Measurements from ENCODE around the gene GDPD4.

DNA sequence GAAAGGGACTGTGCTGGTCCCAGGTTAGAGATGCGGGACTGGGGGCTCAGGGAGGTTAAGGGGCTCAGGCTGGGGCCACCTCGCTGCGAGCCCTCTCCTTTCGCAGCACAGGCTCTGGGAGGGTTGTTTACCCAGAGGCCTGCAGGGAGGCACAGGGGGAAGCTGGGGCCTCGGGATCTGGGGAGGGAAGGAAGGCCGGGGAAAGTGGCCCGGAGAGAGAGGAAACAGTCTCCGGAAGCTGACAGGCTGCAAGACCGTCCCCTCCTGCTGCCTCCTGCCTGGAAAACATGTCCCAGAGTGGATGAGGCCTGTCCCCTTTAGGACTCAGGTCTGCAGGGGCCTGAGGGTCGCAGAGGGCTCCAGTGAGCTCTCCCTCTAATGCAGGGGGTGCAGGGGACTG lies 128.0 kb downstream of the GDPD4 start:
- TF ChIP-seq ZC3H11A (IDR thresholded peaks at IDR 0.05) (no peak), EHMT2 (IDR thresholded peaks at IDR 0.05; ENCODE audit: low read depth) (no peak), POLR2A (IDR thresholded peaks at IDR 0.05; ENCODE audit: low read length) (no peak), CHD2 (IDR thresholded peaks at IDR 0.05; ENCODE audit: low read length, partially characterized antibody) (no peak), HDAC2 (IDR thresholded peaks at IDR 0.05) (no peak)
- TF ChIP-seq, protein P1, sequence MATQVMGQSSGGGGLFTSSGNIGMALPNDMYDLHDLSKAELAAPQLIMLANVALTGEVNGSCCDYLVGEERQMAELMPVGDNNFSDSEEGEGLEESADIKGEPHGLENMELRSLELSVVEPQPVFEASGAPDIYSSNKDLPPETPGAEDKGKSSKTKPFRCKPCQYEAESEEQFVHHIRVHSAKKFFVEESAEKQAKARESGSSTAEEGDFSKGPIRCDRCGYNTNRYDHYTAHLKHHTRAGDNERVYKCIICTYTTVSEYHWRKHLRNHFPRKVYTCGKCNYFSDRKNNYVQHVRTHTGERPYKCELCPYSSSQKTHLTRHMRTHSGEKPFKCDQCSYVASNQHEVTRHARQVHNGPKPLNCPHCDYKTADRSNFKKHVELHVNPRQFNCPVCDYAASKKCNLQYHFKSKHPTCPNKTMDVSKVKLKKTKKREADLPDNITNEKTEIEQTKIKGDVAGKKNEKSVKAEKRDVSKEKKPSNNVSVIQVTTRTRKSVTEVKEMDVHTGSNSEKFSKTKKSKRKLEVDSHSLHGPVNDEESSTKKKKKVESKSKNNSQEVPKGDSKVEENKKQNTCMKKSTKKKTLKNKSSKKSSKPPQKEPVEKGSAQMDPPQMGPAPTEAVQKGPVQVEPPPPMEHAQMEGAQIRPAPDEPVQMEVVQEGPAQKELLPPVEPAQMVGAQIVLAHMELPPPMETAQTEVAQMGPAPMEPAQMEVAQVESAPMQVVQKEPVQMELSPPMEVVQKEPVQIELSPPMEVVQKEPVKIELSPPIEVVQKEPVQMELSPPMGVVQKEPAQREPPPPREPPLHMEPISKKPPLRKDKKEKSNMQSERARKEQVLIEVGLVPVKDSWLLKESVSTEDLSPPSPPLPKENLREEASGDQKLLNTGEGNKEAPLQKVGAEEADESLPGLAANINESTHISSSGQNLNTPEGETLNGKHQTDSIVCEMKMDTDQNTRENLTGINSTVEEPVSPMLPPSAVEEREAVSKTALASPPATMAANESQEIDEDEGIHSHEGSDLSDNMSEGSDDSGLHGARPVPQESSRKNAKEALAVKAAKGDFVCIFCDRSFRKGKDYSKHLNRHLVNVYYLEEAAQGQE (IDR thresholded peaks at IDR 0.05) = no peak
- TF ChIP-seq, protein P2, sequence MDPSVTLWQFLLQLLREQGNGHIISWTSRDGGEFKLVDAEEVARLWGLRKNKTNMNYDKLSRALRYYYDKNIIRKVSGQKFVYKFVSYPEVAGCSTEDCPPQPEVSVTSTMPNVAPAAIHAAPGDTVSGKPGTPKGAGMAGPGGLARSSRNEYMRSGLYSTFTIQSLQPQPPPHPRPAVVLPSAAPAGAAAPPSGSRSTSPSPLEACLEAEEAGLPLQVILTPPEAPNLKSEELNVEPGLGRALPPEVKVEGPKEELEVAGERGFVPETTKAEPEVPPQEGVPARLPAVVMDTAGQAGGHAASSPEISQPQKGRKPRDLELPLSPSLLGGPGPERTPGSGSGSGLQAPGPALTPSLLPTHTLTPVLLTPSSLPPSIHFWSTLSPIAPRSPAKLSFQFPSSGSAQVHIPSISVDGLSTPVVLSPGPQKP (IDR thresholded peaks at IDR 0.05; ENCODE audit: low read depth, low read length) = no peak
